Glutamatergic neuron (in vitro differentiated cells): ENCODE measurements around the gene SMARCA5. TPM values are rescaled to one million over a fixed set of nuclear protein-coding genes. Genes with fewer than 3 reads are reported as not detected.

Source experiments
- DNase-seq: peaks from one replicate; pipeline ENCODE4 v3.0.0; 2022
- H3K27ac Mint-ChIP-seq: one replicate; pipeline ENCODE4 v1.8.0; 2020; ENCODE audit warnings: mild to moderate bottlenecking, mixed read lengths, inconsistent platforms; ENCODE audit not compliant: unreplicated experiment
- H3K27me3 Mint-ChIP-seq: one replicate; pipeline ENCODE4 v1.8.0; 2020; ENCODE audit warnings: mild to moderate bottlenecking, moderate library complexity, mixed read lengths, inconsistent platforms; ENCODE audit not compliant: unreplicated experiment
- H3K36me3 Mint-ChIP-seq: one replicate; pipeline ENCODE4 v1.8.0; 2020; ENCODE audit warnings: mild to moderate bottlenecking, mixed read lengths, inconsistent platforms; ENCODE audit not compliant: unreplicated experiment
- H3K4me1 Mint-ChIP-seq: one replicate; pipeline ENCODE4 v1.8.0; 2020; ENCODE audit warnings: mild to moderate bottlenecking, low read depth, mixed read lengths, inconsistent platforms; ENCODE audit not compliant: unreplicated experiment
- H3K4me3 Mint-ChIP-seq: one replicate; pipeline ENCODE4 v1.8.0; 2020; ENCODE audit warnings: mild to moderate bottlenecking, mixed read lengths, inconsistent platforms; ENCODE audit not compliant: unreplicated experiment
- H3K9me3 Mint-ChIP-seq: one replicate; pipeline ENCODE4 v1.8.0; 2020; ENCODE audit warnings: mild to moderate bottlenecking, moderate library complexity, mixed read lengths, inconsistent platforms; ENCODE audit not compliant: unreplicated experiment
- long read RNA-seq: library from polyadenylated mRNA; unstranded; transcript quantifications from one replicate; pipeline ENCODE4 v2.0.0, GENCODE V29; 2020; ENCODE audit not compliant: unreplicated experiment
- total RNA-seq: library from RNA; stranded (reverse); fragmentation: NEBNext Ultra II Directional; extraction: Animal tissue kit (Norgen Biotek cat#: 25700); gene quantifications from one replicate; pipeline ENCODE4 v1.2.1, GENCODE V29; 2021; ENCODE audit not compliant: unreplicated experiment
- TF ChIP-seq, protein P1 (sequence below): fragments of 200-600 bp; sonication (generic); IDR thresholded peaks from one replicate; pipeline ENCODE4 v1.5.0; 2021; ENCODE audit not compliant: partially characterized antibody, unreplicated experiment

The SMARCA5 gene, protein sequence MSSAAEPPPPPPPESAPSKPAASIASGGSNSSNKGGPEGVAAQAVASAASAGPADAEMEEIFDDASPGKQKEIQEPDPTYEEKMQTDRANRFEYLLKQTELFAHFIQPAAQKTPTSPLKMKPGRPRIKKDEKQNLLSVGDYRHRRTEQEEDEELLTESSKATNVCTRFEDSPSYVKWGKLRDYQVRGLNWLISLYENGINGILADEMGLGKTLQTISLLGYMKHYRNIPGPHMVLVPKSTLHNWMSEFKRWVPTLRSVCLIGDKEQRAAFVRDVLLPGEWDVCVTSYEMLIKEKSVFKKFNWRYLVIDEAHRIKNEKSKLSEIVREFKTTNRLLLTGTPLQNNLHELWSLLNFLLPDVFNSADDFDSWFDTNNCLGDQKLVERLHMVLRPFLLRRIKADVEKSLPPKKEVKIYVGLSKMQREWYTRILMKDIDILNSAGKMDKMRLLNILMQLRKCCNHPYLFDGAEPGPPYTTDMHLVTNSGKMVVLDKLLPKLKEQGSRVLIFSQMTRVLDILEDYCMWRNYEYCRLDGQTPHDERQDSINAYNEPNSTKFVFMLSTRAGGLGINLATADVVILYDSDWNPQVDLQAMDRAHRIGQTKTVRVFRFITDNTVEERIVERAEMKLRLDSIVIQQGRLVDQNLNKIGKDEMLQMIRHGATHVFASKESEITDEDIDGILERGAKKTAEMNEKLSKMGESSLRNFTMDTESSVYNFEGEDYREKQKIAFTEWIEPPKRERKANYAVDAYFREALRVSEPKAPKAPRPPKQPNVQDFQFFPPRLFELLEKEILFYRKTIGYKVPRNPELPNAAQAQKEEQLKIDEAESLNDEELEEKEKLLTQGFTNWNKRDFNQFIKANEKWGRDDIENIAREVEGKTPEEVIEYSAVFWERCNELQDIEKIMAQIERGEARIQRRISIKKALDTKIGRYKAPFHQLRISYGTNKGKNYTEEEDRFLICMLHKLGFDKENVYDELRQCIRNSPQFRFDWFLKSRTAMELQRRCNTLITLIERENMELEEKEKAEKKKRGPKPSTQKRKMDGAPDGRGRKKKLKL
- total RNA-seq, result 107 TPM
- long read RNA-seq, full-length matches to known transcripts, result 8 of 42 reads
- long read RNA-seq, partial matches to known transcripts, result 31 of 42 reads
- long read RNA-seq, other reads (novel, unspliced or antisense), result 3 of 42 reads

DNA sequence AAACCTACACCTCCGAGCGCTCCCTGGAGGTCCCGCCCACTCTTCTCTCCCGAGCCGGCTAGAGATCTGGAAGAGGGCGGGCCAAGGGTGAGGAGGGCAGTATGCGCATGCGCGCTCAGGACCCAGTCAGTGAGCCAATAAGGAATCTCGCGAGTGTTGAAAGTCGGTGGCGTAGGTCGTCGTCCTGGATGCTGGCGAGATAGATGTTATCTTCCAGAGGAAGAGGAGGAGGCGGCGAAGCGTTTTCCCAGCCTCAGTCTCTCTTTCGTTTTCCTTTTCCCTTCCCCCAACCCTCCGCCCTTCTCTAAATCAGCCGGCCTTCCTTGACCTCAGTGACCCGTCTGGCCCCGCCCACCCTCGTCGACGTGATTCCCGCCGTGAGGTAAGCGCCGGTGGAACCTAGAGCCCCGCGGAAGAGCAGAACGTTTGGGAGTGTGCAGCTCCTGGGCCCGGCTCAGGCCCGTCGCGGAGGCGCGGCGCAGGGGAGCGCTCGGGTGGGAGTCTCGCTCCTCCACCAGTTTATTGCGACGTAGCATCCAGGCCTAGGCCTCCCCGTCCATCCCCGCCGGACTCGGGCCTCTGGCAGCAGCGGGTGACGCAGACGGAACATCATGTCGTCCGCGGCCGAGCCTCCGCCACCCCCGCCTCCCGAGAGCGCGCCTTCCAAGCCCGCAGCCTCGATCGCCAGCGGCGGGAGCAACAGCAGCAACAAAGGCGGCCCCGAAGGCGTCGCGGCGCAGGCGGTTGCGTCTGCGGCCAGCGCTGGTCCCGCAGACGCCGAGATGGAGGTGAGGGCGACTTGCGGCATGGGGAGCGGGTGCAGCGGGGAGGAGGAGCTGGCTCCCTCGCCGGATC lies at the start of gene SMARCA5:
Gene SMARCA5 (plus strand): TSS at position 389 of the 855 bp plus-strand sequence. CDS start 223 bp downstream, at position 612.
- H3K27ac Mint-ChIP-seq, result peak within 1 kb of the TSS; percentile 100

DNA sequence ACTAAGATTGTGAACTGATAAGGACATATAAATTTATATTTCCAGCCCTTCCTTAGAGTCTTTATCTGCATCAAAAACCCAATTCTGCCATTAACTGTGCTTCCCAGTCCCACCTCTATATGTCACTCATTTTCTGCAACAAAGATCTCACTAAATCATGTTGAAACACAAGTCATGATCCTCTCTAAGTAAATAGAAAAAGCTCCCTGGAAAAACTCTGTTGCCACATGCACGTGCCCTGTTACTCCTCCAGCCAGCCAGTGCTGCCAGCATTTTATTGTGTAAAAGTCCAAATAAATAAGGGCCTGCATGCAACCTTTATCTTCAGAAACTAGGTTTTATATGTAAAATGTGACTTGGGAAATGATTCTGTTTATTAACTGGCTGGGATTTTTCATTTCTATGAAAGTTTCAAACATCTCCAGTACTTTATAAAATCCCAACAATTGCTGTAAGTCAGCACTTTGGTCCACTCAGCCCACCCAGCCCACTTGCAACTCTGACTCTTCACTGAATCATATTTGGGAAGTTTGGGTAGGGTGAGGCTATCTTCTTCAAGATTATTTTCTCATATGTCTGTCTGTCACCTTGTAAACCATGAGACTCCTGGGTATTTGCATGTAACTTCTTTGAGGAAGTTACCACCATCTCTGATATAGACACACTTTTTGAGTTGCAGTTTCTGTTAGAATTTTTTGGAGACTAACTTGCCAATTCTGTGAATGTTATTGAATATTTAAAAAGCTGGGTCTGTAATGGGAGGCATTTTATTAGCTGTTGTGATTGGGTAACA lies 40.0 kb upstream of the SMARCA5 start:
- H3K4me3 Mint-ChIP-seq, result no peak overlapping the region
- no peak for DNase-seq
- no peaks in the 10 kb centered on the region for H3K9me3 Mint-ChIP-seq
- no peak overlapping the region for H3K27ac Mint-ChIP-seq
- H3K36me3 Mint-ChIP-seq, result no peaks in the 10 kb centered on the region
- no peaks in the 10 kb centered on the region for H3K27me3 Mint-ChIP-seq
- TF ChIP-seq, protein P1, sequence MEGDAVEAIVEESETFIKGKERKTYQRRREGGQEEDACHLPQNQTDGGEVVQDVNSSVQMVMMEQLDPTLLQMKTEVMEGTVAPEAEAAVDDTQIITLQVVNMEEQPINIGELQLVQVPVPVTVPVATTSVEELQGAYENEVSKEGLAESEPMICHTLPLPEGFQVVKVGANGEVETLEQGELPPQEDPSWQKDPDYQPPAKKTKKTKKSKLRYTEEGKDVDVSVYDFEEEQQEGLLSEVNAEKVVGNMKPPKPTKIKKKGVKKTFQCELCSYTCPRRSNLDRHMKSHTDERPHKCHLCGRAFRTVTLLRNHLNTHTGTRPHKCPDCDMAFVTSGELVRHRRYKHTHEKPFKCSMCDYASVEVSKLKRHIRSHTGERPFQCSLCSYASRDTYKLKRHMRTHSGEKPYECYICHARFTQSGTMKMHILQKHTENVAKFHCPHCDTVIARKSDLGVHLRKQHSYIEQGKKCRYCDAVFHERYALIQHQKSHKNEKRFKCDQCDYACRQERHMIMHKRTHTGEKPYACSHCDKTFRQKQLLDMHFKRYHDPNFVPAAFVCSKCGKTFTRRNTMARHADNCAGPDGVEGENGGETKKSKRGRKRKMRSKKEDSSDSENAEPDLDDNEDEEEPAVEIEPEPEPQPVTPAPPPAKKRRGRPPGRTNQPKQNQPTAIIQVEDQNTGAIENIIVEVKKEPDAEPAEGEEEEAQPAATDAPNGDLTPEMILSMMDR, result no peak
- H3K4me1 Mint-ChIP-seq, result no peaks in the 10 kb centered on the region

More for the DNA sequence above, at the start of gene SMARCA5:
- Mint-ChIP-seq H3K9me3 (peaks cover 16% of the 10 kb centered on the region), H3K4me1 (peaks cover 17% of the 10 kb centered on the region), H3K4me3 (peak within 1 kb of the TSS; percentile 100), H3K27me3 (peaks cover 15% of the 10 kb centered on the region), H3K36me3 (peaks cover 4% of the 10 kb centered on the region)
- TF ChIP-seq, protein P1, result no peak
- DNase-seq, result peak; percentile 95

DNA sequence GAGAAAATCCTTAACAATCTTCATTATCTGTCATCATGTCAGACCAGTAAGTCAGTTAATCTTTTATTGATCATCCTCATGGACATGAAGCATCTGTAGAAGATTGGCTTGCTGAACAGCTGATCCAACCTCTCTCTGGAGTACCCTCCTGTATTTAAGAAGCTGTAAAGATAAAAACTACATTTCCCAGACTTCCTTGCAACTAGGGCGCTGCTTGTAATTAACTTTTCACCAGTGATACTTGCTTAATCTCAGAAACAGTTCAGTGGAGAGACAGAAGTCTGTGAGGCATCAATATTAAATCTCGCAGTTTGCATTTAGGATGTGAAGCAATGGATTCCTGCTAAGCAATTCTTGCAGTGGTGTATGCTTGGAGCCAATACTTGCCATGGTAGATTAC lies 36.0 kb upstream of the SMARCA5 start:
- no peaks in the 10 kb centered on the region for H3K27me3 Mint-ChIP-seq
- H3K36me3 Mint-ChIP-seq, result no peaks in the 10 kb centered on the region
- TF ChIP-seq, protein P1, result no peak
- no peak overlapping the region for H3K27ac Mint-ChIP-seq
- no peaks in the 10 kb centered on the region for H3K4me1 Mint-ChIP-seq
- H3K4me3 Mint-ChIP-seq, result no peak overlapping the region
- H3K9me3 Mint-ChIP-seq, result no peaks in the 10 kb centered on the region
- DNase-seq, result no peak

DNA sequence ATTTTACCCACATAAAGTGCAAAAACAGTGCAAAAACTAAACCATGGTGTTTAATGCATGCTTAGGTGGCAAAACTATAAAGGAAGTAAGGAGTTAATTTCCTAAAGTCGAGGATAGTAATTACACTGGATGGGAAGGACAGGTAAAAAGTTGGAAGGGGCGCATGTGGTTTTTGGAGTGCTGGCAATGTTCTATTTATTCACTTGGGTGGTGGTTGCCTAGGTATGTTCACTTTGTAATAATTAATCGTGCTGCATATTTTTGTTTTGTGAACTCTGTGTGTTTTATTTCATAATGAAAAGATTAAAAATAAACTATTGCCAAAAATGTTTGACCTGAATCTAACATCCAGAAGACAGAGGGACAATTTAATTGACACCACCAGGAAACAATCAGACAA lies 32.1 kb upstream of the SMARCA5 start:
- H3K36me3 Mint-ChIP-seq, result no peaks in the 10 kb centered on the region
- no peak for DNase-seq
- H3K4me1 Mint-ChIP-seq, result no peaks in the 10 kb centered on the region
- H3K27ac Mint-ChIP-seq, result no peak overlapping the region
- TF ChIP-seq, protein P1, result no peak
- H3K4me3 Mint-ChIP-seq, result no peak overlapping the region
- no peaks in the 10 kb centered on the region for H3K27me3 Mint-ChIP-seq
- no peaks in the 10 kb centered on the region for H3K9me3 Mint-ChIP-seq
